Right renal pelvis (tissue), 4 donors: ENCODE measurements around the gene ACSM2A. TPM values are rescaled to one million over a fixed set of nuclear protein-coding genes. Genes with fewer than 3 reads are reported as not detected.
"Not testable (repeated sequence)": the region's sequence is repeated elsewhere in the genome, so short reads cannot be mapped to it uniquely, and the experiment has no call there.

Experiments used
- DNase-seq, 4 donors: peaks; one replicate each; pipeline ENCODE4 v3.0.0-alpha.2; 2013; ENCODE audit warnings: low read depth in 4 of 4, low spot score in 3 of 4, missing footprints in 1 of 4
- polyA plus RNA-seq, 4 donors: library from polyadenylated mRNA; unstranded; fragments of 120-200 nt; gene quantifications; one replicate each; pipeline ENCODE4 v1.2.1, GENCODE V29; 2013; ENCODE audit not compliant: insufficient read length in 4 of 4

The ACSM2A gene, protein sequence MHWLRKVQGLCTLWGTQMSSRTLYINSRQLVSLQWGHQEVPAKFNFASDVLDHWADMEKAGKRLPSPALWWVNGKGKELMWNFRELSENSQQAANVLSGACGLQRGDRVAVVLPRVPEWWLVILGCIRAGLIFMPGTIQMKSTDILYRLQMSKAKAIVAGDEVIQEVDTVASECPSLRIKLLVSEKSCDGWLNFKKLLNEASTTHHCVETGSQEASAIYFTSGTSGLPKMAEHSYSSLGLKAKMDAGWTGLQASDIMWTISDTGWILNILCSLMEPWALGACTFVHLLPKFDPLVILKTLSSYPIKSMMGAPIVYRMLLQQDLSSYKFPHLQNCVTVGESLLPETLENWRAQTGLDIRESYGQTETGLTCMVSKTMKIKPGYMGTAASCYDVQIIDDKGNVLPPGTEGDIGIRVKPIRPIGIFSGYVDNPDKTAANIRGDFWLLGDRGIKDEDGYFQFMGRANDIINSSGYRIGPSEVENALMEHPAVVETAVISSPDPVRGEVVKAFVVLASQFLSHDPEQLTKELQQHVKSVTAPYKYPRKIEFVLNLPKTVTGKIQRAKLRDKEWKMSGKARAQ
- 10 to 100 TPM; 57.3 to 76.3 (median 59.0) TPM for polyA plus RNA-seq

DNA sequence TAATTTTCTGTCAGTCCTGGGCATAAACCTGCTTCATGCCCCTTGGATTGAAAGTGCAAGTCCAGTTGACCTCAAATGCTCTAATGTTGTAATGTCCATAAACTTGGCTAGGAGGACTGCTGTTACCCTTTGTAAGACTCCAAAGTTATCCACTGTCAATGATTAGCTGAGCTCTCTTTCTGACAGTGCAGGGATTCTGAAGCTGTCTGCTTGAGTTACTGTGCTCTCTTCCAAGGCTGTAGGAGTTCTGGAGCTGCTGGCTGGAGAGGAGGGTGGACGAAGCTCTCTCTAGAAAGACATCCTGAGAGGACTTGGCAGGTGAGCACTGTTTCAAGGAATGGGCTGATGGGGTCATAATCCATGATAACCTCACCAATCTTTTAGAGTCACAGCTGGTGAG lies at the start of gene ACSM2A:
Gene ACSM2A, plus strand, starts transcription at position 158 of the 400 bp plus-strand sequence. CDS start 8,594 bp downstream, outside the sequence.
- not testable (repeated sequence) for DNase-seq

DNA sequence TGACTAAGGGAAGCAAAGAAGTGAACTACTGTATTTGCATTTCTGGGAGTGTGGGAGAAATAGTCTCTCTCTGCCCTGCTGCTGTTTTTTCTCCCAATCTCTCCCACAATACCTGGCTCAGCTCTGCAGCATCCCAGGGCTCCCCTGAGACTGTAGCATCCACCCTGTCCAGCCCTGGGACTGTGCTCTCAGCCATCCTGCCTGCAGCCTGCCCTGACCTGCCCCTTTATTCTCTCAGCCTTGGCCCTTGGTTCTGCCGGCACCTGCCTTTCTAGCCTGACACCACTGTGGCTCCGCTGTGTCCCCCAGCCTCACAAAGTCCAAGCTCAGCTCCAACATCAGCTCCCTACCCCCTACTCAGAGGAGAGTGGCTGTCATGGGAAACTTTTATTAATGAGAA lies 48.7 kb upstream of the ACSM2A start:
- no peak for DNase-seq

DNA sequence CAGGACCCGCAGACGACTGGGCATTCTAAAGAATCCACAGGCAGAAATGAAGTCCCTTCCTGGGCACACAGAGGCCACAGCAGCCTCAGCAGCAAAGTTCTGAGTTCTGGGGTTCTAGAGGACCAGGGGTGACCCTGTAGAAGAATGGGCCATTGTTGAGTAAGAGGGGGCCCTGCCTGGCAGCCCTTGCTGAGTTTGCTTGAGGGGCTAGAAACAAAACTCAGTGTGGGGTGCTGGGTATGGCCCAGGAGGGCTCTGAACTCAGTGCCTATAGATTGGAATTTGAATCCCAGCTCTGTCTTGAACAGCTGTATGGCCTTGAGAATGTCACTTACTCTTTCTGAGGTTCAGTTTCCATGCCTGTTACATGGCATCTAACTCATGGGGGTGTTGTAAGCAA lies 46.7 kb upstream of the ACSM2A start, which contains the start of gene PDILT:
Gene PDILT, minus strand, starts transcription at position 101 of the 400 bp plus-strand sequence. CDS start 5,437 bp downstream, outside the sequence.
- no peak for DNase-seq

DNA sequence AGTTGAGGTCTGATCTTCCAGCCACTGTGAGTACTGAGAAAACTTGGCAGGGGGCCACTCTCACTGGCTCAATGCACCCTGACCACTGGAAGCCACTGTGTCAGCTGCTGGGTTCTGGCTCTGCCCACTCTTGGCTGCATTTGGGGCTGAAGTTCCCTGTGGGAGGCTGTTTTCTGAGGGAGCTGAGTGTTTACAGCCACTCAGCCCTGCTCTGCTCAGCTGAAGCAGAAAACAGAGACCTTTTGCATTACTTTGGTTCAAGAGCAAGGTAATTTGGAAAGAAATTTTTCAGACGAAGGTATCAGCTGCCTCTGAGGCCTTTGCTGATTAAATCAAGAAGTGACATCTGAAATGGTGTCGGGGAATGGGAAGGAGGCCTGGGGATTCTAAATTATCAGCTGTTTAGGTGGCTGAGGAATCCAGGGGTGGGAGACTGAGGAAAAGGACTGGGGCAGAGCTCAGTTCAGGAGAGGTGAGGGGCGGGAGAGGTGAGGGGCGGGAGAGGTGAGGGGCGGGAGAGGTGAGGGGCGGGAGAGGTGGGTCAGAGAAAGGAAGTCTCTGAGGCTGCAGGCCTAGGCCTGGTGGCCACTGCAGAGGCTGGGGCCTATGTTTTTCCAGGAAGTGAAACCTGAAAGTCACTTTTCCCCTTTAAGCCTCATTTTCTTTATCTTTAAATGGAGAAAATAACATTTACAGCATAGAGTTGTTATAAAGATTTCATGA lies 41.8 kb upstream of the ACSM2A start, which contains the start of gene ACSM5:
Gene ACSM5, plus strand, starts transcription at position 137 of the 723 bp plus-strand sequence. CDS start 1,951 bp downstream, outside the sequence.
- DNase-seq = no peak

DNA sequence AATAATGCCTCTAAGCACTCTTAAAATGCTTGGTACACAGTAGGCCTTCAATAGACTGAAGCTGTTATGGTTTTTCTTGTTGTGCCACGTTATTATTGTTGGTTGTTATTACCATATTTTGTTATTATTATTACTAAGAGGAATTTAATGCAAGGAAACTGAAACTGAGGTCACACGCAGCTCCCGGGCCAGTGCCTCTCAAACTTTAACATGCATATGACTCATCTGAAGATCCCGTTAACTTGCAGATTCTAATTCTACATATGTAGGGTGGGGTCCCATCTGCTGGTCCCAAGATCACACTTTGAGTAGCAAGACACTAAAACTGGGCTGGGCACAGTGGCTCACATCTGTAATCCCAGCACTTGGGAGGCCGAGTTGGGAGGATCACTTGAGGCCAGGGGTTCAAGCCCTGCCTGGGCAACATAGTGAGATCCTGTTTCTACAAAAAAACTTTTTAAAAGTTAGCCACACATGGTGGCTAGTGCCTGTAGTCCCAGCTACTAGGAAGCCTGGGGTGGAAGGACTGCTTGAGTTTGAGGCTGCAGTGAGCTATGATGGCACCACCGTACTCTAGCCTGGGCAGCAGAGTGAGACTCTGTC lies 41.1 kb upstream of the ACSM2A start:
- DNase-seq = no peak

DNA sequence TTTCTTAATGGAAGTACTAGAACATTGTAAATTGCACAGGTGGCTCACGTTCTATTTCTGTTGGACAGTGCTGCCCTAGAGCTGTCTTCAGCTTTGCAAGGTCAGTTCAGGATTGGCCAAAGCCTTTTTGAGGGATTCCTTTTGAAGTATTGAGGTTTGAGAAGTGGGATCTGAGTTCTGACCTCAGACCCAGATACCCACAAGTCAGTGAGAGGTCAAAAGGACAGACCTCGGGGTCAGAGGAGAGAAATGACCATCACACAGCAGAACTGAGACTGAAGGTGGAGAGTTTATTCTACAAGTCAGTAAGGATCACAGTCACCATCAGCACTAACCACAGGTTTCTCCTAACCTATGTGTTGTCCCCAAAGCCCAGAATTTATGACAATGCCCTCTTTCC lies 40.3 kb upstream of the ACSM2A start:
- DNase-seq = no peak

DNA sequence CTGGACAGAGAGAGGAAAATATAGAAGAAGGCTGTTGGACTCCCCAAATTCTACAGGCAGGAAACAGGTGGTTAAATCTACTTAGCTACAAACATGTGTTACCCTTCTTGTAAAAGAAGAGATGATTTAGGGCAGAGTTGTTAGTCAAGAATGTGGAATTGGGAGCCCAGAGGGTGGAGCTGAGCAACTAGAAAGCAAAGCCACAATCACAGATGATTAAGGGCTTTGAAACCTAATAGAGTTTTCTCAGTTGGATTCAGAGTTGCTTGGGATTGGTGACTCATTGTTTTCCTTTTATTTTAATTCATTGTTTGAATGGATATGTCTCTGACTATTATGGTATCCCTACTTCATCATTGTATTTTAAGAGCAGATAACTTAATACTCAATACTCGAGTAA lies 35.8 kb upstream of the ACSM2A start:
- no peak for DNase-seq

DNA sequence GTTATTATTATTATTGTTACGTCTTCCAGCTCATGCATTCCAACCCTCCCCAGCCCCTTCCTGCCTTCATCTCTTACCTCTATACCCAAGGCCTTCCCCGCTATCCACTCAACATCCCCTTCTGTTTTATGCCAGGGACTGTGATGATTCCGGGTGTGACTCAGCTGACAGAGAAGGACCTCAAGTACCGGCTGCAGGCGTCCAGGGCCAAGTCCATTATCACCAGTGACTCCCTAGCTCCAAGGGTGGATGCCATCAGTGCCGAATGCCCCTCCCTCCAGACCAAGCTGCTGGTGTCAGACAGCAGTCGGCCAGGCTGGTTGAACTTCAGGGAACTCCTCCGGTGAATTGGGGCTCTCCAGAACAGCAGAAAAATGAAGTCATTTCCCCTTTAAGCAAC lies 32.2 kb upstream of the ACSM2A start:
- DNase-seq = not testable (repeated sequence)

DNA sequence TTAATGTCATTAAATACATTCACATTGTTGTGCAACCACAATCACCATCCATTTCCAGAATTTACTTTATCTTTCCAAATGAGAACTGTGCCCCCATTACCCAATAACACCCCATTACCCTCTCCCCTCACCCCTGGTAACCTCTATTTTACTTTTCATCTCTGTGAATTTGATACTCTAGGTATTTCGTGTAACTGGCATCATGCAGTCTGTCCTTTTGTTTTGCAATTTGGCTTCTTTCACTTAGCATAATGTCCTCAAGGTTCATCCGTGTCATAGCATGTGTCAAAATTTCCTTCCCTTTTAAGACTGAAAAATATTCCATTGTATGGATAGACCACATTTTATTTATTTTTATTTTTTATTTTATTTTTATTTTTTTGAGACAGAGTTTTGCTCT lies 29.6 kb upstream of the ACSM2A start:
- not testable (repeated sequence) for DNase-seq

DNA sequence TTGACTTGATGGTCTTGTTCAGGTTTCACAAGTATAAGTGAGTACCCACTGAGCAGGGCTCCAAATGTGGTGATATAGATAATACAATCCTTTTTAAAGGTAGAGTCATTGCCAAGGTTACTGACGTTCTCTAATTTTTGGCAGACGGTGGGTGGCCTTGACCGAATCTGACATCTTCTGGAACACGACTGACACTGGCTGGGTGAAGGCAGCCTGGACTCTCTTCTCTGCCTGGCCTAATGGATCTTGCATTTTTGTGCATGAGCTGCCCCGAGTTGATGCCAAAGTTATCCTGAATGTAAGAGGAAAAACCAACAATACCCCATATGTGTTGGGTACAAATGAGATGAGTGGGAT lies 27.6 kb upstream of the ACSM2A start:
- DNase-seq = not testable (repeated sequence)

DNA sequence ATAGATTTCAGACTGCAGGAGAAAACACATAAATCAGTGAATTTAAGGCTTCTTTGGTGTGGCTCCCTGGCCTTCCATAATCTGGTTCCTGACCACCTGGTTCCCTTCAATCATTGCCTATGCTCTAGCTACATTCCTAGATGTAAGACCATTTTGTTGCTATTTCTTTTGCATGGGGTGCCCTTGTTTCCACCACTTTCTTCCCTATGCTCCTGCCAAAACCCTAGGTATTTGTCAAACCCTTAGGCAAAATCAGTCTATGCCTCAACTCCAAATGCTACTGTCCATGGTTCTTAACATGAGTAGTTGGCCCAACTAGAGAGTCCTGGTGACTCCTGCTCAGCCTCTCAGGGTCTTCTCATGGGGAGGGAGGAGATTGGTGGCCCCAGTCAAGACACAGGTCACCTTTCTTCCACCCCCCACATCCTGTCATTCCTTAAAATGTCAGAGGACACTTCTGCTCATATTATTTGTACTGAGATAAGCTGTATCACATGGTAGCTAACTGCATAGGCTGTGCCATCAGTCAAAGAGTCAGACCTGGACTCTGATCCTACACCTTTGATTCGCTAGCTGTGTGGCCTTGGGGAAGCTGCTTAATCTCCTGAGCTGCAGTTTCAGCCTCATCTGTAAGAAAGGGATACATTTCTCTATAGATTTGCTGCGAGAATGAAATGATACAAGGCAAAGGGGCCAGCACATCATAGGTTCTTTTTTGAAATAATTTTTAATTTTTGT lies 27.0 kb upstream of the ACSM2A start:
- no peak for DNase-seq

DNA sequence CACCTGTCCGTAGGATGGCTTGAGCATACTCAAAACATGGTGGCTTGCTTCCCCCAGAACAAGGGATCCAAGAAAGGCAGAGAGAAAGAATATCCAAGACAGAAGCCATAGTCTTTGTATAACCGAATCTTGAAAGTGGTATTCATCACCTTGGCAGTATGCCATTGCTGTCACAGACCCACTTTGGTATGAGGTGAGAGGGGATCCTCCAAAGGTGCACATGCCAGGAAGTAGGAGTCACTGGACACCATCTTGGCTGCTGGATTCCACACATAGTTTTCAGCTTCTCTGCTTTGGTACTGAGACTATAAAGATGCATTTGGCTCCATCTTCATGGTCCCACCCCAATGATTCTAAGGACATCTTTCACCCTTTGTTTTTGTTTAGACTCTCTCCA lies 23.9 kb upstream of the ACSM2A start:
- not testable (repeated sequence) for DNase-seq

DNA sequence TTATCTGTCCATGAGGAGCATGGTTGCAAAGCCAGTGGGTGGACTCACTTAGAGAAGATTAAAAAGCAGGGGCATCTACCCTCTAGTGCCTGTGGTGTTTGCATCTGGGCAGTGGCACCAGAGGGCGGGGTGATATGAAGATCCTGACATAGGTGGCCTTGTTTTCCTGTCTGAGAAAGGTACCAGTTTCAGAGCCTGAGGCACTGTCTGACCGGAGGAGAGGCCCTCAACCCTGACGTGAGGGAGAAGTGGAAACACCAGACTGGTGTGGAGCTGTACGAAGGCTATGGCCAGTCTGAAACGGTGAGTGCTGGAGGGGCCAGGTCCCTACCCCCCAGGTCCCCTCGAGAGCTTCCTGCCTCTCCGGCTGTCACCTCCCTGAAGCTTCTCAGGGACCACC lies 21.8 kb upstream of the ACSM2A start:
- not testable (repeated sequence) for DNase-seq

DNA sequence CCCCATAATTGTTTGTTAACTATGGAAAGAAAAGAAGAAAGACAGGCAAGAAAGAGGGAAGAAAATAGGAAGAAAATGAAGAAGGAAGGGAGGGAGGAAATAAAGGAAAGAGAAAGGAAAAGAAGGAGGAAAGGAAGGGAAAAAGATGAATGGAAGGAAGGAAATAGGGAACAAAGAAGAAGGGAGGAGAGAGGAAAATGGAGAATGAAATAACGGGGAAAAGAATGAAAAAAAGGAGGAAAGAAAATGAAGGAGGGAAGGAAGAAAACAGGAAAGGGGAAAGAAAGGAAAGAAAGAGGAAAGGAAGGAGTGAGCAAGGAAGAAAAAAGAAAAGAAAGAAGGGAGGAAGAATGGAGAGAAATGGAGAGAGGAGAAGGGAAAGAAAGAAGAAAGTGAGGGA lies 20.8 kb upstream of the ACSM2A start:
- not testable (repeated sequence) for DNase-seq

DNA sequence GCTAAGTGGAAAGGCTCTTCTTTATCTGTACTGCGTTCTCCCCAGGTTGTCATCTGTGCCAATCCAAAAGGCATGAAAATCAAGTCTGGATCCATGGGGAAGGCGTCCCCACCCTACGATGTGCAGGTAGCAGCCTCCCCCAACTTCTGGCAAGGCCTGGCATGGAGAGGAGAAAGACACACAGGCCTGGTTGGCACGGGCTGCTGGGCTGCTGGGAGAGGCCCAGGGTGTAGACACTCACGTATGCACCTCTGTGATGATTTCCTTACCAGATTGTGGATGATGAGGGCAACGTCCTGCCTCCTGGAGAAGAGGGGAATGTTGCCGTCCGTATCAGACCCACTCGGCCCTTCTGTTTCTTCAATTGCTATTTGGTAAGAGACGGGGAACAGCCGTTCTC lies 20.4 kb upstream of the ACSM2A start:
- no peak for DNase-seq

DNA sequence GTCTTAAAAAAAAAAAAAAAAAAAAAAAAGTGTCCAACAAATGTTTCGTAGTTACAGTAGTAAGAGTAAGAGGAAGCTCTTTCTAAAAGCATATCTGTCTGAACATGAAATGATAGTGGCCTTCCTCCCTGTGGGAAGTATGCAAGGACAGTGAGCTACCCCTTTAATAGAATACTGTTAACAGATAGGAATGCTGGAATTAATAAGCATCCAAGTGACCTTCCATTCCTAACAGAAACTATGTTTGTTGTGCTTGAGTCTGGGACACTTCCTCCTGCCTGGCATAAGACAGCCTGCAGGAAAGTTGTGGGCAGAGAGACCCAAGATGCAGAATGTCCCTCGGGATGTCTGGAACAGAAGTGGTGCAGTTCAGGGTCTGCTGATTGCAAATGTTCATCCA lies 12.4 kb upstream of the ACSM2A start:
- not testable (repeated sequence) for DNase-seq

DNA sequence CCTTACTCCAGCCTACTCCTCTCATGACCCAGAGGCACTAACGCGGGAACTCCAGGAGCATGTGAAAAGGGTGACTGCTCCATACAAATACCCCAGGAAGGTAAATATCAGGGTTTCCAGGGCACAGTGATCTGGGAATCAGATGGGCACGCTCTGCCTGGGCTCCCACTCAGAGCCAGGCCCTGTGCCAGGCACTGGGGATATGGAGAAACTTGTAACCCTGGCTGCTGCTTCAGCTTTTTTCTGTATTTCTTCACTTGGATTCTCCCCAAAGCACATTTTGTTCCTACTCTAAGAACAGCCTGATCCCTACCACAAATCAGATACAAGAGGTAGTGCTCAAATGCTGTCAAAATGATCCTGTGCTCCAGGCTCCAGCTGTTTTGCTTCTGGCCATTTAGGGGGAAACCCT lies 11.5 kb upstream of the ACSM2A start:
- not testable (repeated sequence) for DNase-seq

DNA sequence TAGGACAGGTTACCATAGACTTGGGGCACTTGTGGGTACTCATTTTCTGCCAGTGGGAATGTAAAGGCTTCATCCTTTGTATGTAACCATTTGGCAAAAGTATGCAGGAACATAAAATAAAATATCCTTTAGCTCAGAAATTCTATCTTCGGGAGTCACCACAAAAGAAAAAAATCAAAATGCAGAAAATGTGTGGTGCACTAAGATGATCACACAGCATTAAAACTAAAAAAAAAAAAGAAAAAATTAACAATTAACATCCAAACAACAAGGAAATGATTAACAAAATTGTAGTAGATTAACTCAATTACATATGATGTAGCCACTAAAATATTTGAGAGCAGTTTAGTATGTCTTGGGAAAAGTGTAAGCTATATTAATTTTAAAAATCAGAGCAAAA lies 10.6 kb upstream of the ACSM2A start:
- DNase-seq = not testable (repeated sequence)

DNA sequence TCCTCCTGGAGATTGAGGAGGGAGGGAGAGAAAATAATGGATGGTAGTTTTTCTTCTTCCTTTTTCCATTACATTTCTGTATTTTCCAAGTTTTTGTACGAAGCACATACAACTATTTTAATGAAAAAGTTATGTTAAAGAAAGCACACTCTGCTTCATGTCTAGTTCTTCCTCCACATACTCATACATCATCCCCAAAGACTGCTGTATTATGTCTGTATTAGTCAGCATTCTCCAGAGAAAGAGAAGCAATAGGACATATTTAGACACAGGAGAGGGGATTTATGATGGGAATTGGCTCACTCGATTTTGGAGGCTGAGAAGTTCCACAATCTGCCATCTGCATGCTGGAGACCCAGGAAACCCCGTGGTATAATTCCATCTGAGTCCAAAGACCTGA lies 10.1 kb upstream of the ACSM2A start:
- DNase-seq = no peak

DNA sequence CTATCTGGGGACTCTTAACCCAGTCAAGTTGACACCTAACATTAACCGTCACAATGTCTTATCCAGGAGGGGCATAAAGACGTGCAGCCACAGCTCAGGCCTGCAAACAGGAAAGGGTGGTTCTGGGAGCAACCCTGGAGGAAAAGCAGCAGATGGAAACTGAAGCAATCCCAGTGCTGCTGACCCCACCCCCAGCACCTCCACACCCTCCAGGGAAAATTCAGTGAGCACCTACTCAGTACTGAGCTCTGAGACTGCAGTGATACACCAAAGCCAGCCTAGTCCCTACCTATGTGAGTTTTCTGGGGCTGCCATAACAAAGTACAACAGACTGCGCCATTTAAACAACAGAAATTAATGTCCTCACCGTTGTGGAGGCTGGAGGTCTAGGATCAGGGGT lies 9.5 kb upstream of the ACSM2A start:
- not testable (repeated sequence) for DNase-seq
